ENCODE results near the gene GAPVD1. TPM values are rescaled to one million over a fixed set of nuclear protein-coding genes. Genes with fewer than 3 reads are reported as not detected.
"Not testable (repeated sequence)": the region's sequence is repeated elsewhere in the genome, so short reads cannot be mapped to it uniquely, and the experiment has no call there.

Gene GAPVD1
- total RNA-seq, 1 experiment from 2014 or later, result 30.5 TPM

DNA sequence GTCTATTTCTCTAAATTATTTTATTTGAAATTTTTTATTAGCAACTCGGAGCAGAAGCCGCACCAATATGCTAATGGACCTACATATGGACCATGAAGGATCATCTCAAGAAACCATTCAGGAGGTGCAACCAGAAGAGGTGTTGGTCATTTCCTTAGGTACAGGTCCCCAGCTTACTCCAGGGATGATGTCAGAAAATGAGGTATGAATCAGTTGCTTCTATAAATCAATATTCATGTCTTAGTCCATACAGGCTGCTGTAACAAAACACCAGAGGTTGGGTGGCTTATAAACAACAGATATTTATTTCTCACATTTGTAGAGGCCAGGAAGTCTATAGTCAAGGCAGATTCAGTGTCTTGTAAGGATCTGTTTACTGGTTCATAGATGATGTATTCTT is 50.8 kb downstream of the GAPVD1 start:
- H3K27me3 ChIP-seq (ENCODE audit: low read length), result no peaks in the 10 kb centered on the region
- H3K9ac ChIP-seq (ENCODE audit: low read length), result no peak overlapping the region
- H3K36me3 ChIP-seq (ENCODE audit: low read depth, low read length), result no peaks in the 10 kb centered on the region; the same call in 1 of the 2 replicates
- TF ChIP-seq EZH2phosphoT487 (IDR thresholded peaks at IDR 0.05; ENCODE audit: borderline replicate concordance, low read length) (no peak), EZH2 (IDR thresholded peaks at IDR 0.05; ENCODE audit: low read length, unreplicated experiment) (no peak)
- TF ChIP-seq, protein P1, sequence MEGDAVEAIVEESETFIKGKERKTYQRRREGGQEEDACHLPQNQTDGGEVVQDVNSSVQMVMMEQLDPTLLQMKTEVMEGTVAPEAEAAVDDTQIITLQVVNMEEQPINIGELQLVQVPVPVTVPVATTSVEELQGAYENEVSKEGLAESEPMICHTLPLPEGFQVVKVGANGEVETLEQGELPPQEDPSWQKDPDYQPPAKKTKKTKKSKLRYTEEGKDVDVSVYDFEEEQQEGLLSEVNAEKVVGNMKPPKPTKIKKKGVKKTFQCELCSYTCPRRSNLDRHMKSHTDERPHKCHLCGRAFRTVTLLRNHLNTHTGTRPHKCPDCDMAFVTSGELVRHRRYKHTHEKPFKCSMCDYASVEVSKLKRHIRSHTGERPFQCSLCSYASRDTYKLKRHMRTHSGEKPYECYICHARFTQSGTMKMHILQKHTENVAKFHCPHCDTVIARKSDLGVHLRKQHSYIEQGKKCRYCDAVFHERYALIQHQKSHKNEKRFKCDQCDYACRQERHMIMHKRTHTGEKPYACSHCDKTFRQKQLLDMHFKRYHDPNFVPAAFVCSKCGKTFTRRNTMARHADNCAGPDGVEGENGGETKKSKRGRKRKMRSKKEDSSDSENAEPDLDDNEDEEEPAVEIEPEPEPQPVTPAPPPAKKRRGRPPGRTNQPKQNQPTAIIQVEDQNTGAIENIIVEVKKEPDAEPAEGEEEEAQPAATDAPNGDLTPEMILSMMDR (conservative IDR thresholded peaks at IDR 0.05; ENCODE audit: low read depth, low read length), result no peak
- no peaks in the 10 kb centered on the region for H3F3A ChIP-seq (ENCODE audit: low read length, unreplicated experiment)
- POLR2A ChIA-PET (ENCODE audit: unreplicated experiment), result no interaction called here
- H3K4me1 ChIP-seq (ENCODE audit: insufficient read depth, low read length), result no peaks in the 10 kb centered on the region
- no peaks in the 10 kb centered on the region for H3K79me2 ChIP-seq (ENCODE audit: low read length)
- no peaks in the 10 kb centered on the region for H3K9me2 ChIP-seq (replicated peaks; ENCODE audit: low read length)
- intact Hi-C loops (cut with micrococcal nuclease), result no loop called here
- H3K27ac ChIP-seq (ENCODE audit: low read length), result no peak overlapping the region
- no TSS peak for BruUV-seq (replicated peaks)
- no peak for ATAC-seq
- no peak overlapping the region for H3K4me2 ChIP-seq (ENCODE audit: low read length)
- H3K4me3 ChIP-seq (ENCODE audit: low read length), result no peak overlapping the region
- no peaks in the 10 kb centered on the region for H3K9me3 ChIP-seq (ENCODE audit: low read length)
- CTCF ChIA-PET, result no interaction called here
- no peak overlapping the region for H2AFZ ChIP-seq (ENCODE audit: low read length)
- H4K20me1 ChIP-seq (ENCODE audit: low read length), result no peaks in the 10 kb centered on the region
- DNase-seq, result no peak

DNA sequence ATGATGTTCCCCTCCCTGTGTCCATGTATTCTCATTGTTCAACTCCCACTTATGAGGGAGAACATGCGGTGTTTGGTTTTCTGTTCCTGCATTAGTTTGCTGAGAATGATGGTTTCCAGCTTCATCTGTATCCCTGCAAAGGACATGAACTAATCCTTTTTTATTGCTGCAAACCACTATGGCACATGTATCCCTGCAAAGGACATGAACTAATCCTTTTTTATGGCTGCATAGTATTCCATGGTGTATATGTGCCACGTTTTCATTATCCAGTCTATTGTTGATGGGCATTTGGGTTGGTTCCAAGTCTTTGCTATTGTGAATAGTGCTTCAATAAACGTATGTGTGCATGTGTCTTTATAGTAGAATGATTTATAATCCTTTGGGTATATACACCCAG is 54.7 kb downstream of the GAPVD1 start:
- POLR2A ChIA-PET (ENCODE audit: unreplicated experiment); H2AFZ ChIP-seq (ENCODE audit: low read length); H3K4me1 ChIP-seq (ENCODE audit: insufficient read depth, low read length); CTCF ChIA-PET; H3K4me2 ChIP-seq (ENCODE audit: low read length); H3K9me3 ChIP-seq (ENCODE audit: low read length); H3K36me3 ChIP-seq (ENCODE audit: low read depth, low read length); H3K4me3 ChIP-seq (ENCODE audit: low read length); H3K9ac ChIP-seq (ENCODE audit: low read length); BruUV-seq (replicated peaks); H3K79me2 ChIP-seq (ENCODE audit: low read length); intact Hi-C loops (cut with micrococcal nuclease); H3K9me2 ChIP-seq (replicated peaks; ENCODE audit: low read length); H4K20me1 ChIP-seq (ENCODE audit: low read length); DNase-seq; ATAC-seq; H3F3A ChIP-seq (ENCODE audit: low read length, unreplicated experiment); H3K27ac ChIP-seq (ENCODE audit: low read length); H3K27me3 ChIP-seq (ENCODE audit: low read length): not testable (repeated sequence)

DNA sequence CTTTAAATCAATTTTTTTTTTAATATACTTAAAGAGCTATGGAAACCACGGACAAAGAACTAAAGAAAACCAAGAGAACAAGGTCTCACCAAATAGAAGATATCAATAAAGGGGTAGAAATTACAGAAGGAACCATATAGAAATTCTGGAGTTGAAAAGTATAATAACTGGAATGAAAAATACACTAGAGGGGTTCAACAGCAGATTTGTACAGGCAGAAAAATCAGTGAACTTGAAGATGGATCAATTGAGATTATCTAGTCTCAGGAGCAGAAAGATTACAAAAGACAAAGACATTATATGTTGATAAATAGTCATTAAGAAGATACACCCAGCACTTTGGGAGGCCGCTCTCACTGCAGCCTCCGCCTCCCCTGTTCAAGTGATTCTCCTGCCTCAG is 56.1 kb downstream of the GAPVD1 start:
- Histone ChIP-seq H3K4me3 (ENCODE audit: low read length) (no peak overlapping the region), H2AFZ (ENCODE audit: low read length) (no peak overlapping the region), H3K36me3 (ENCODE audit: low read depth, low read length) (peaks cover 4% of the 10 kb centered on the region), H3K27me3 (ENCODE audit: low read length) (no peaks in the 10 kb centered on the region), H3K4me1 (ENCODE audit: insufficient read depth, low read length) (no peaks in the 10 kb centered on the region), H3K79me2 (ENCODE audit: low read length) (no peaks in the 10 kb centered on the region), H3K9me2 (replicated peaks; ENCODE audit: low read length) (no peaks in the 10 kb centered on the region), H3K9me3 (ENCODE audit: low read length) (no peaks in the 10 kb centered on the region), H3F3A (ENCODE audit: low read length, unreplicated experiment) (no peaks in the 10 kb centered on the region), H3K9ac (ENCODE audit: low read length) (no peak overlapping the region), H3K4me2 (ENCODE audit: low read length) (no peak overlapping the region), H4K20me1 (ENCODE audit: low read length) (no peaks in the 10 kb centered on the region), H3K27ac (ENCODE audit: low read length) (no peak overlapping the region)
- ATAC-seq (no peak), DNase-seq (no peak)
- intact Hi-C loops (cut with micrococcal nuclease), result no loop called here
- CTCF ChIA-PET, result no interaction called here
- BruUV-seq (replicated peaks), result no TSS peak
- TF ChIP-seq EZH2 (IDR thresholded peaks at IDR 0.05; ENCODE audit: low read length, unreplicated experiment) (no peak), EZH2phosphoT487 (IDR thresholded peaks at IDR 0.05; ENCODE audit: borderline replicate concordance, low read length) (no peak)
- TF ChIP-seq, protein P1 (conservative IDR thresholded peaks at IDR 0.05; ENCODE audit: low read depth, low read length), result no peak
- POLR2A ChIA-PET (ENCODE audit: unreplicated experiment), result interaction anchor here (0.8 kb wide), 1 partner anchor 74 kb away, joined by 7 read pairs; no protein-coding TSS in a partner anchor

Measured in PC-3 (cell line).